Adipocyte (in vitro differentiated cells): ENCODE measurements around the gene NECTIN2.
"Not testable (repeated sequence)": the region's sequence is repeated elsewhere in the genome, so short reads cannot be mapped to it uniquely, and the experiment has no call there.

Experiments used
- DNase-seq: peaks from one replicate; pipeline ENCODE4 v3.0.0-alpha.2; 2015; ENCODE audit warnings: low read depth
- H3K27me3 ChIP-seq: replicated peaks from 2 replicates; pipeline ENCODE4 v1.7.0; 2013; ENCODE audit warnings: mild to moderate bottlenecking, low read length, moderate library complexity; ENCODE audit not compliant: control insufficient read depth, insufficient read depth
- H3K36me3 ChIP-seq: 2 replicates; pipeline ENCODE4 v1.7.0; 2013; ENCODE audit warnings: low read length, mild to moderate bottlenecking, moderate library complexity; ENCODE audit not compliant: control insufficient read depth, insufficient read depth, severe bottlenecking
- H3K4me1 ChIP-seq: 2 replicates; pipeline ENCODE4 v1.7.0; 2013; ENCODE audit warnings: mild to moderate bottlenecking, low read length, moderate library complexity; ENCODE audit not compliant: control insufficient read depth, insufficient read depth
- H3K4me3 ChIP-seq: 2 replicates; pipeline ENCODE4 v1.7.0; 2013; ENCODE audit warnings: mild to moderate bottlenecking, low read length, moderate library complexity
- H3K9ac ChIP-seq: 2 replicates; pipeline ENCODE4 v1.7.0; 2013; ENCODE audit warnings: mild to moderate bottlenecking, low read length, moderate library complexity
- H3K9me3 ChIP-seq: 2 replicates; pipeline ENCODE4 v1.7.0; 2013; ENCODE audit warnings: mild to moderate bottlenecking, low read length, moderate library complexity; ENCODE audit not compliant: control insufficient read depth

NECTIN2 gene

DNA sequence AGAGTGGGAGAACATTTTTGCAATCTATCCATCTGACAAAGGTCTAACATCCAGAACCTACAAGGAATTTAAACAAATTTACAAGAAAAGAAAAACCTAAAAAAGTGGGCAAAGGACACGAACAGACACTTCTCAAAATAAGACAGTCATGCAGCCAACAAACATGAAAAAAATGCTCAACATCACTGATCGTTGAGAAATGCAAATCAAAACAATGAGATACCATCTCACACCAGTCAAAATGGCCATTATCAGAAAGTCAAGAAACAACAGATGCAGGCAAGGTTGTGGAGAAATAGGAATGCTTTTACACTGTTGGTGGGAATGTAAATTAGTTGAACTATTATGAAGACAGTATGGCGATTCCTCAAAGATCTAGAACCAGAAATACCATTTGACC, 15.5 kb downstream of the NECTIN2 start:
- not testable (repeated sequence) for H3K36me3 ChIP-seq, H3K4me1 ChIP-seq, H3K27me3 ChIP-seq, H3K4me3 ChIP-seq, DNase-seq, H3K9ac ChIP-seq, H3K9me3 ChIP-seq

DNA sequence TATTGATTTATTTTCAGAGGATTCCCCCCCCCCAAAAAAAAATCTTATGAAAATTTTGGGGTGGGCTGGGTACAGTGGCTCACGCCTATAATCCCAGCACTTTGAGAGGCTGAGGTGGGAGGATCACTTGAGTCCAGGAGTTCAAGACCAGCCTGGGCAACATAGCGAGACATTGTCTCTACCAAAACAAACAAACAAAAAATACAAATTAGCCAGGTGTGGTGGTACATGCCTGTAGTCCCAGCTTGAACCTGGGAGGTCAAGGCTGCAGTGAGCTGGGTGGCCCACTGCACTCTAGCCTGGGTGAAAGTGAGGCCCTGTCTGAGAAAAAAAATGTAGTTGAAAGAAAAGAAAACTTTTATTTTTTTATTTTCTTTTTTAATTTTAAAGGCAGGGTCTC, 17.9 kb downstream of the NECTIN2 start:
- no peak for DNase-seq
- H3K9ac ChIP-seq = no peak overlapping the region
- H3K4me3 ChIP-seq = no peak overlapping the region
- H3K27me3 ChIP-seq = no peaks in the 10 kb centered on the region
- H3K4me1 ChIP-seq = no peaks in the 10 kb centered on the region
- H3K9me3 ChIP-seq = no peaks in the 10 kb centered on the region
- peaks cover 11% of the 10 kb centered on the region for H3K36me3 ChIP-seq

DNA sequence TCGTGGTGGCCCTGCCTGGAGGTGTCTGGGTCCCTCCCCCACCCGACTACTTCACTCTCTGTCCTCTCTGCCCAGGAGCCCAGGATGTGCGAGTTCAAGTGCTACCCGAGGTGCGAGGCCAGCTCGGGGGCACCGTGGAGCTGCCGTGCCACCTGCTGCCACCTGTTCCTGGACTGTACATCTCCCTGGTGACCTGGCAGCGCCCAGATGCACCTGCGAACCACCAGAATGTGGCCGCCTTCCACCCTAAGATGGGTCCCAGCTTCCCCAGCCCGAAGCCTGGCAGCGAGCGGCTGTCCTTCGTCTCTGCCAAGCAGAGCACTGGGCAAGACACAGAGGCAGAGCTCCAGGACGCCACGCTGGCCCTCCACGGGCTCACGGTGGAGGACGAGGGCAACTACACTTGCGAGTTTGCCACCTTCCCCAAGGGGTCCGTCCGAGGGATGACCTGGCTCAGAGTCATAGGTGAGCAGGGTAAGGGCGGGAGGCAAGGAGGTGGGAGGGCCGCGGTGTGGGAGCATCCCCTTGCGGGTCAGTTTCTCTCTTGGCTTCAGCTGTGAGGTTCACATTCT, 19.2 kb downstream of the NECTIN2 start:
- H3K36me3 ChIP-seq = peaks cover 7% of the 10 kb centered on the region
- H3K4me1 ChIP-seq = no peaks in the 10 kb centered on the region
- H3K4me3 ChIP-seq = no peak overlapping the region
- H3K27me3 ChIP-seq = no peaks in the 10 kb centered on the region
- no peaks in the 10 kb centered on the region for H3K9me3 ChIP-seq
- H3K9ac ChIP-seq = no peak overlapping the region
- no peak for DNase-seq

DNA sequence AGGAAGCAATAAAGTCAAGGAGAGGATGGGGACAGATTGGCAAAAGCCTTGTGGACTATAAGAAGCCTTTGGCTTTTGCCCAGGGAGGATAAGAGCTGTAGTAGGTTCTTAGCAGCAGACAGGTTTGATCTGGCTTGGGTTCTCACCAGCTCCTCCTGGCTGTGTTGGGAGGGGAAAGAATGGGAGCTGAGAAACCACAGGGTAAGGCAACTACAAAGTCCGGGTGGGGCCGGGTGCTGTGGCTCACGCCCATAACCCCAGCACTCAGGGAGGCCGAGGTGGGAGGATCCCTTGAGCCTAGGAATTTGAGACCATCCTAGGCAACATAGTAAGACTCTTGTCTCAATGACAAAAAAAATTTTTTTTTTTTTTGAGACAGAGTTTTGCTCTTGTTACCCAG, 20.6 kb downstream of the NECTIN2 start:
- DNase-seq = no peak
- Histone ChIP-seq H3K36me3 (peaks cover 11% of the 10 kb centered on the region), H3K9ac (no peak overlapping the region), H3K27me3 (no peaks in the 10 kb centered on the region), H3K4me1 (no peaks in the 10 kb centered on the region), H3K9me3 (no peaks in the 10 kb centered on the region), H3K4me3 (no peak overlapping the region)

DNA sequence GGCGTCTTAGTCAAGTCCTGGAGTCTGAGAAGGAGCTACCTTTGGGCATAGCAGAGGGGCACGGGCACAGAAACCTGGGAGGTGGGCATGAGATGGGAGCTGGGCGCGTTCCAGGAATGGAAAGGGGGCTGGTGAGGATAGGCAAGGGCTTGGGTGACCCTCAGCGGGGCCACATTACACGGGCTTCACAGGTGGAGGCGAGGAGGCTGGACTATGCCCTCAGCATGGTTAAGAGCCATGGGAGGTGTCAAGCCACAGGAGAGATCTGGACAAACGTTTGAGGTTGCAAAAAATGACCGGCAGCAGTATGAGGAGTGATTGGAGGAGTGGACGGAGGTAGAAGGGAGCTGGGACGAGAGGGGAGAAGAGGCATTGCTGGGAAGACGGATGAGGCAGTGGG, 21.5 kb downstream of the NECTIN2 start:
- Histone ChIP-seq H3K9ac (no peak overlapping the region), H3K4me1 (no peaks in the 10 kb centered on the region), H3K9me3 (no peaks in the 10 kb centered on the region), H3K4me3 (no peak overlapping the region), H3K27me3 (no peaks in the 10 kb centered on the region), H3K36me3 (peaks cover 20% of the 10 kb centered on the region)
- no peak for DNase-seq

DNA sequence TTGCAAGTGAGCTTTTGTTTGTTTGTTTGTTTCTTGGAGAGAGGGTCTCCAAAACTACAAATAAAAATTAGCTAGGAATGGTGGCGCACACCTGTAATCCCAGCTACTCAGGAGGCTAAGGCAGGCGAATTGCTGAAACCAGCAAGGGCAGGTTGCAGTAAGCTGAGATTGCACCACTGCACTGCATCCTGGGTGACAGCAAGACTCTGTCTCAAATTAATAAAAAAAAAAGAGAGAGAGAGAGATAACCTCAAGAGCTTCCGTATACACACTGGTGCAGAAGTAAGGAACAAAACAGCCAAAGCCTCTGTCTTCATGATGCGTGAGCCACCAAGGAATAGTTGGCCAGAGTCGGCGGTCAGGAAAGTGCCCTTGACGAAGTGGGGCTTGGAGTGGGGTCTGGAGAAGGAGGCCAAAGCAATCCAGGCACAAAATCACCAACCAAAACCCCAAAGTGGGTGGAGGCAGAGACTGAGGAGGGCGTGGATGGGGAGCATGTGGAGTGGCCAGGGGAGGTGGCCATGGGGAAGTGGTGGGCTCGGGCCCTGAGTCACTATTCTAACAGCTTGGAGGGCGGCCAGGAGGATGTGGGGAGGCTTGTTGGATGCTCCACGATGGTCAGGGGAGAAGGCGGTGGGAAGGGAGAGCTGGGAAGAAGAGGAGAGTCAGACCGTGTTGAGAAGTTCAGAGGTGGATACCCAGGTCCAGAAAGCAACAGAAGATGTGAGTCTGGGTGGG, 23.8 kb downstream of the NECTIN2 start:
- Histone ChIP-seq H3K9ac (no peak overlapping the region), H3K9me3 (no peaks in the 10 kb centered on the region), H3K36me3 (peaks cover 41% of the 10 kb centered on the region), H3K27me3 (no peaks in the 10 kb centered on the region), H3K4me3 (no peak overlapping the region), H3K4me1 (no peaks in the 10 kb centered on the region)
- no peak for DNase-seq

DNA sequence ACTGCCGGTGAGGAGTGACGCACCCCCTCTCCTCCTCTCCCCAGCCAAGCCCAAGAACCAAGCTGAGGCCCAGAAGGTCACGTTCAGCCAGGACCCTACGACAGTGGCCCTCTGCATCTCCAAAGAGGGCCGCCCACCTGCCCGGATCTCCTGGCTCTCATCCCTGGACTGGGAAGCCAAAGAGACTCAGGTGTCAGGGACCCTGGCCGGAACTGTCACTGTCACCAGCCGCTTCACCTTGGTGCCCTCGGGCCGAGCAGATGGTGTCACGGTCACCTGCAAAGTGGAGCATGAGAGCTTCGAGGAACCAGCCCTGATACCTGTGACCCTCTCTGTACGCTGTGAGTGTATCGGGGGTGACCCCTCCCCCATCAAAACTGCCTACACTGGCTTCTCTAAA, 25.7 kb downstream of the NECTIN2 start:
- Histone ChIP-seq H3K9me3 (no peaks in the 10 kb centered on the region), H3K9ac (no peak overlapping the region), H3K4me1 (no peaks in the 10 kb centered on the region), H3K36me3 (peaks cover 52% of the 10 kb centered on the region), H3K4me3 (no peak overlapping the region), H3K27me3 (no peaks in the 10 kb centered on the region)
- no peak for DNase-seq

DNA sequence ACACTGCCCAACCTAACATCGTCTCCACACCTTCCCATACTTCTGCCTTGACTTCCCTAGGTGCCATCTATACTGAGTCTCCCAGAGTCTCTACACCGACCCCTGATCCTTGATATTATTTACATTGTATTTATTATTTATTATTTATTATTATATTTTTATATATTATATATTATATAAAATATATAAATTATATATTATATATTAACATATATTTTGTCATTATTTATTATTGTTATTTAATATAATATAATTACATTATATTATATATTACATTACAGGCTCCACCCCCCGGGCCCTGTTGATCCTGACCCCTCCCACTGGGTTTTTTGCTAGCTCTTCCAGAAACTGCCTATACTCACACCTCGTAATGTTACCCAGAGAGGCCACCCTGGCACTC, 26.6 kb downstream of the NECTIN2 start:
- Histone ChIP-seq H3K9ac (no peak overlapping the region), H3K4me3 (no peak overlapping the region), H3K9me3 (no peaks in the 10 kb centered on the region), H3K27me3 (no peaks in the 10 kb centered on the region), H3K4me1 (no peaks in the 10 kb centered on the region), H3K36me3 (peaks cover 60% of the 10 kb centered on the region)
- DNase-seq = no peak

DNA sequence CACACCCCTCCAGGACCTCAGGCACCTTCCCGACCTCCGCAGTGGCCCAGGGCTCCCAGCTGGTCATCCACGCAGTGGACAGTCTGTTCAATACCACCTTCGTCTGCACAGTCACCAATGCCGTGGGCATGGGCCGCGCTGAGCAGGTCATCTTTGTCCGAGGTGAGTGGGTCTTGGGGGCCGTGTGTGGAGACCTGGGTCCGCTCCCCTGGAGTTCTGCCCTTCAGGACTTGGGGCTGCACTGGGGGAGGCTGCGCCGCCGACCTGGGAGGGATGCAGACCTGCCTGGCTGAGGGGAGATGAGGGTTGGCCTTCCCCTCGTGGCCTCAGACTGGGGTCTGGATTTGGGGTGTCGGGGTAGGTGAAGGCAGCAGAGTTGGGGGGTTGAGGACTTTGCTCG, 28.2 kb downstream of the NECTIN2 start:
- Histone ChIP-seq H3K27me3 (no peaks in the 10 kb centered on the region), H3K4me1 (no peaks in the 10 kb centered on the region), H3K36me3 (peaks cover 64% of the 10 kb centered on the region), H3K9ac (no peak overlapping the region), H3K9me3 (no peaks in the 10 kb centered on the region), H3K4me3 (no peak overlapping the region)
- no peak for DNase-seq

DNA sequence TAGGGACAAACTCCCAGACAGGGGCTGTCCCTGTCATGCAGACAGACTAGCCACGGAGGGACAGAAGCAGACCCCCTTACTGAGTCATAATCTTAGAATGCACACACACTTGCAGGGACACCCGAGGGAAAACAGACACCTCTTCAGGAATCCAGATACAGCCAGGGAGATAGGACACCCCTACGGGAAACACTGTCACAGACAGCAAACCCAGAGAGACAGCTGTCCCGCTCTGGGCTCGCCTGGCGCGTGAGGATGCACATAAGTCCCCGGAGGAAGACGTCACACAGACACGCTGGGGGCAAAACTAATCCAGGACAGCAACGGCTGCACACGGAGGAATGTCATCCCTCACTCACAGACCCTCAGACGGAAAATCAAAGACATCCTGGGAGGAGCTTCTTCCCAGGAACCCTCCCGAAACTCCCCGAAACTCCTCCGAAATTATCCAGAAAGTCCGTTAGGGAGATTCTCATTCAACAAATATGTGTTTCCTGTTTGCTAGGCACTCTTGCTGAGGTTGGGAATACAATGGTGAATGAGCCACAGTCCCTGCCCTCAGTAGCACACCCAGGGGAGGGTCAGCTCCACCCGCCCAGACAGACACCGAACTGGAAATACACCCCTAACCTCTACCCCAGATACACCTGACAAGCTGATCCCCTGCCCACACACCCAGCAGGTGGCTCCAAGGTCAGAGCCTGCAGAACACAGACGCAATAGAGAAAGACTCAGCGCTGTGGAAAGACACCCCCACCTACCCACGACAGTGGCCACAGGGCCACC, 29.8 kb downstream of the NECTIN2 start:
- no peaks in the 10 kb centered on the region for H3K4me1 ChIP-seq
- no peak for DNase-seq

DNA sequence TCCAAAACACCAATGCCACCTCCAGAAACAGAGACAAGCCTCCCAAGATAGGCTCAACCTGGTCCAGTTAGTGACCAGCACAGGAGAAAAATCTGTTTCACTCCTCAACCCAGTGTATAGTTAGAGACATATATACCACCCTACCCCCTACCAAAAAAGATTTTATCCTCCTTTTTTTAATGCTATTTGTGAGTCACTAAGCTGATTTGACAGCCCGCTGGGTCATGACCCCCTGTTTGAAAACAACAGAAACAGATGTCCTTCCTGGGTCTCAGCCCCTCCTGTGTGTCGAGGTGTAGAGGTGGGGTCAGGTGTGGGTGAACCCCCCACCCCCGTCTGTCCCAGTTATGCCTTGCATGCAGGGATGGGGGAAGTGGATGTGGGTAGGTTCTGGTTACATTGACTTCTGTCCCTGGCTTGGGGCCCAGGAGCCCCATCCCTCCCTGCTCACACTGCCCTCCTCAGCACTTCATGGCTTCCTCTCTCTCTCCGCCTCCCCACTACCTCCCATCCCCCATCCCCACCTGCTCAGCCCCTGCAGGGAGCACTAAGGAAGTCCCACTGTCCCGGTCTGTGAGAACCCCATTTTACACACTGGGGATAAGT, 30.9 kb downstream of the NECTIN2 start:
- Histone ChIP-seq H3K4me3 (no peak overlapping the region), H3K9ac (no peak overlapping the region), H3K9me3 (no peaks in the 10 kb centered on the region), H3K36me3 (peaks cover 56% of the 10 kb centered on the region), H3K4me1 (no peaks in the 10 kb centered on the region), H3K27me3 (no peaks in the 10 kb centered on the region)
- DNase-seq = no peak

More for the DNA sequence above, 29.8 kb downstream of the NECTIN2 start:
- Histone ChIP-seq H3K9me3 (no peaks in the 10 kb centered on the region), H3K4me3 (no peak overlapping the region), H3K36me3 (peaks cover 64% of the 10 kb centered on the region), H3K27me3 (no peaks in the 10 kb centered on the region), H3K9ac (no peak overlapping the region)
